Liver (tissue), 3 donors: ENCODE measurements around the gene GRXCR2.

Source experiments
- ATF3 ChIP-seq: IDR thresholded peaks from 2 replicates; pipeline ENCODE4 v1.6.1; 2016; ENCODE audit warnings: antibody characterized with exemption
- CTCF ChIP-seq: fragments of 150-350 bp; IDR thresholded peaks from 2 replicates; pipeline ENCODE4 v1.5.1; 2017; ENCODE audit warnings: improper control_type of control experiment, low read depth, low read length; ENCODE audit not compliant: missing input control
- FOXA2 ChIP-seq: IDR thresholded peaks from 2 replicates; pipeline ENCODE4 v1.6.1; 2016; ENCODE audit warnings: antibody characterized with exemption
- GABPA ChIP-seq, 2 donors: IDR thresholded peaks in 1 of 2; conservative IDR thresholded peaks in 1 of 2; 2 replicates each; pipeline ENCODE4 v1.6.1; 2016; ENCODE audit warnings: antibody characterized with exemption in 2 of 2, mild to moderate bottlenecking in 1 of 2, moderate library complexity in 1 of 2
- HNF4G ChIP-seq: IDR thresholded peaks from 2 replicates; pipeline ENCODE4 v1.6.1; 2016; ENCODE audit warnings: antibody characterized with exemption
- JUND ChIP-seq, 2 donors: IDR thresholded peaks; 2 replicates each; pipeline ENCODE4 v1.6.1; 2016; ENCODE audit warnings: antibody characterized with exemption in 2 of 2
- MAX ChIP-seq: IDR thresholded peaks from 2 replicates; pipeline ENCODE4 v1.6.1; 2016; ENCODE audit warnings: antibody characterized with exemption
- REST ChIP-seq: IDR thresholded peaks from 2 replicates; pipeline ENCODE4 v1.6.1; 2016; ENCODE audit warnings: antibody characterized with exemption, mild to moderate bottlenecking
- RXRA ChIP-seq, 2 donors: IDR thresholded peaks; 2 replicates each; pipeline ENCODE4 v1.6.1; 2017 to 2018; ENCODE audit warnings: antibody characterized with exemption in 2 of 2, mild to moderate bottlenecking in 1 of 2
- SP1 ChIP-seq: IDR thresholded peaks from 2 replicates; pipeline ENCODE4 v1.6.1; 2018; ENCODE audit warnings: antibody characterized with exemption, mild to moderate bottlenecking
- TAF1 ChIP-seq: conservative IDR thresholded peaks from 2 replicates; pipeline ENCODE4 v1.6.1; 2016; ENCODE audit warnings: antibody characterized with exemption, mild to moderate bottlenecking
- ZBTB33 ChIP-seq: IDR thresholded peaks from 2 replicates; pipeline ENCODE4 v1.6.1; 2016; ENCODE audit warnings: antibody characterized with exemption
- donor health status: healthy.
- donor health status: healthy.

GRCh38 chr5:145921211-145921610, 48.4 kb upstream of the GRXCR2 start:
- TF ChIP-seq MAX (no peak), CTCF (no peak), ATF3 (no peak), RXRA (IDR thresholded peaks at IDR 0.05) (no peak), SP1 (no peak), TAF1 (no peak), JUND (IDR thresholded peaks at IDR 0.05) (no peak), REST (no peak), FOXA2 (no peak), HNF4G (no peak), GABPA (IDR thresholded peaks at IDR 0.05 in 1 of 2, conservative IDR thresholded peaks at IDR 0.05 in 1 of 2) (no peak), ZBTB33 (no peak)
